ENCODE results near the gene TIFAB. TPM values are rescaled to one million over a fixed set of nuclear protein-coding genes. Genes with fewer than 3 reads are reported as not detected.

The TIFAB gene
- total RNA-seq, 1 experiment from 2014 or later: not detected

DNA sequence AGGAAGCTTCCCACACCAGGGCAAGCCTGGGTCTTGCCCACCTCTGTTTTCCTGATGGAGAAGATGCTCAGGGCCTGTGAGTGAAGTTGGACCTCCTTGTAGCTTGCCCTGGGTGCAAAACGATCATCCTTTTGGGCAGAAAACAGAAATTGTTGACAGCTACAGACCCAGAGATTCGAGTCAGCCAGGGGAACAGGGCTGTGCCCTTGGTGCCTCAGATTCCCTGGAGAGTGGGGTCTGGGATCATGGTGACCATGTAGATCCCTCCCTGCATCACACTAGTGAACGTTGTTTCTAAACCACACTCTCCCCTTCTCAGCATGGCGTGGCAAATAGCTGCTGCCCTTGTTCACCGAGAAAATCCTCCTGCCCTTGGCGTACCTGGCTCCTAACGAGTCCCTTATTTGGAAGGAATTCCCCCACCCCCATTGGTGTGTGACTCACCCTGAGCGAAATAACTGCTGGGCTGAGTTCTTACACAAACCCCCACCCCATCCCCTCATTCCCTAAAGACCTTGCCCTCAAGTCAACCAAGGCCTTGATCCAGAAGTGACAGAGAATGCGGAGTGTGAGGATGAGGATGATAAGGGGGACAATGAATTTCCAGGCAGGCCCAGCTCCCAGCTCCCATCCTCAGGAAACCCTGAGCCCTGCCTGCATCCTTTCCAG is 3.9 kb downstream of the TIFAB start:
- ChIA-PET CTCF (no interaction called here), POLR2A (ENCODE audit: unreplicated experiment) (interaction anchor here (0.5 kb wide), 1 partner anchor 111 kb away, joined by 4 read pairs; no protein-coding TSS in a partner anchor)
- Histone ChIP-seq H3K79me2 (ENCODE audit: low read length) (no peaks in the 10 kb centered on the region), H3K4me2 (ENCODE audit: low read length) (no peak overlapping the region), H3K27me3 (ENCODE audit: low read length) (no peaks in the 10 kb centered on the region), H4K20me1 (ENCODE audit: low read length) (no peaks in the 10 kb centered on the region), H3K36me3 (ENCODE audit: low read depth, low read length) (no peaks in the 10 kb centered on the region), H3K4me3 (ENCODE audit: low read length) (no peak overlapping the region), H3K27ac (ENCODE audit: low read length) (no peak overlapping the region), H3K4me1 (ENCODE audit: insufficient read depth, low read length) (no peaks in the 10 kb centered on the region), H2AFZ (ENCODE audit: low read length) (no peak overlapping the region), H3K9me3 (ENCODE audit: low read length) (no peaks in the 10 kb centered on the region), H3K9ac (ENCODE audit: low read length) (no peak overlapping the region), H3K9me2 (replicated peaks; ENCODE audit: low read length) (no peaks in the 10 kb centered on the region), H3F3A (ENCODE audit: low read length, unreplicated experiment) (no peaks in the 10 kb centered on the region)
- DNase-seq (no peak), ATAC-seq (no peak)
- TF ChIP-seq EZH2phosphoT487 (IDR thresholded peaks at IDR 0.05; ENCODE audit: borderline replicate concordance, low read length): no peak
- TF ChIP-seq, protein P1, sequence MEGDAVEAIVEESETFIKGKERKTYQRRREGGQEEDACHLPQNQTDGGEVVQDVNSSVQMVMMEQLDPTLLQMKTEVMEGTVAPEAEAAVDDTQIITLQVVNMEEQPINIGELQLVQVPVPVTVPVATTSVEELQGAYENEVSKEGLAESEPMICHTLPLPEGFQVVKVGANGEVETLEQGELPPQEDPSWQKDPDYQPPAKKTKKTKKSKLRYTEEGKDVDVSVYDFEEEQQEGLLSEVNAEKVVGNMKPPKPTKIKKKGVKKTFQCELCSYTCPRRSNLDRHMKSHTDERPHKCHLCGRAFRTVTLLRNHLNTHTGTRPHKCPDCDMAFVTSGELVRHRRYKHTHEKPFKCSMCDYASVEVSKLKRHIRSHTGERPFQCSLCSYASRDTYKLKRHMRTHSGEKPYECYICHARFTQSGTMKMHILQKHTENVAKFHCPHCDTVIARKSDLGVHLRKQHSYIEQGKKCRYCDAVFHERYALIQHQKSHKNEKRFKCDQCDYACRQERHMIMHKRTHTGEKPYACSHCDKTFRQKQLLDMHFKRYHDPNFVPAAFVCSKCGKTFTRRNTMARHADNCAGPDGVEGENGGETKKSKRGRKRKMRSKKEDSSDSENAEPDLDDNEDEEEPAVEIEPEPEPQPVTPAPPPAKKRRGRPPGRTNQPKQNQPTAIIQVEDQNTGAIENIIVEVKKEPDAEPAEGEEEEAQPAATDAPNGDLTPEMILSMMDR (conservative IDR thresholded peaks at IDR 0.05; ENCODE audit: low read depth, low read length): no peak
- no peak for TF ChIP-seq EZH2 (IDR thresholded peaks at IDR 0.05; ENCODE audit: low read length, unreplicated experiment)
- intact Hi-C loops (cut with micrococcal nuclease): no loop called here
- BruUV-seq (replicated peaks): no TSS peak

DNA sequence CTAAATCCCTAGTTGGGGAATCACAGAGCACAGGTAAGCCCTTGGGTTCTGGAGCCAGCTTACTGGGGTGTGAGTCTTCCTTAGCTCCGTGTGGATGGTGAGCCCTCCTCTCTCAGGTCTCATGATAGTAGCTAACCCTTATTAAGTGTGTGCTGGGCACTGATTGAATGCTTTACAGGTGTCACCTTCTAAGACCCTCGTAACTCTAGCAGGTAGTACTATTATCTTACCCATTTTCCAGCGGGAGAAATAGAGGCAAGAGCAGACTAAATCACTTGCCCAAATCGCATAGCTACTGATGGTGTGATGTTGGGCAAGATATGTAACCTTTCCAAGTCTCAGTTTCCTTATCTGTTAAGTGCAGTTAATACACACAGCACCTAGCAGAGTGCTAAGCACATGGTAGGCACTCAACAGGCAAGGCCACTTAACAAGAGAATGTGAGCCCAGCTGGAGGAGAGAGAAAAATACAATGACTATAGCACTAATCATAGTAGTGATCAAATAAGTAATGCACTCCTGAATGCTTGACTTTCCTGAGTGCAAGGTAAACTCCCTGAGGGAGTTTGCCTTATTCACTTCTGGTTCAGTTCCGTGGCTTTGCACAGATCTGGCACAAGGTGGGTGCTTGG is 4.7 kb downstream of the TIFAB start, which contains the start of gene DCANP1:
DCANP1 (minus strand) TSS at position 51 of the 632 bp plus-strand sequence. CDS start 240 bp downstream, outside the sequence.
- no peaks in the 10 kb centered on the region for H4K20me1 ChIP-seq (ENCODE audit: low read length)
- no peak within 1 kb of the TSS for H3K4me3 ChIP-seq (ENCODE audit: low read length)
- no peaks in the 10 kb centered on the region for H3F3A ChIP-seq (ENCODE audit: low read length, unreplicated experiment)
- no TSS peak for BruUV-seq (replicated peaks)
- H3K9me3 ChIP-seq (ENCODE audit: low read length): no peaks in the 10 kb centered on the region
- no peaks in the 10 kb centered on the region for H3K79me2 ChIP-seq (ENCODE audit: low read length)
- H3K4me1 ChIP-seq (ENCODE audit: insufficient read depth, low read length): no peaks in the 10 kb centered on the region
- no peaks in the 10 kb centered on the region for H3K36me3 ChIP-seq (ENCODE audit: low read depth, low read length)
- H2AFZ ChIP-seq (ENCODE audit: low read length): no peak within 1 kb of the TSS
- intact Hi-C loops (cut with micrococcal nuclease): no loop called here
- no peak for TF ChIP-seq EZH2 (IDR thresholded peaks at IDR 0.05; ENCODE audit: low read length, unreplicated experiment)
- no peak for TF ChIP-seq EZH2phosphoT487 (IDR thresholded peaks at IDR 0.05; ENCODE audit: borderline replicate concordance, low read length)
- TF ChIP-seq, protein P1 (conservative IDR thresholded peaks at IDR 0.05; ENCODE audit: low read depth, low read length): no peak
- no peak within 1 kb of the TSS for H3K4me2 ChIP-seq (ENCODE audit: low read length)
- no peaks in the 10 kb centered on the region for H3K9me2 ChIP-seq (replicated peaks; ENCODE audit: low read length)
- no peak for ATAC-seq
- peak; percentile 5 for DNase-seq
- no peak within 1 kb of the TSS for H3K27ac ChIP-seq (ENCODE audit: low read length)
- CTCF ChIA-PET: no interaction called here
- H3K27me3 ChIP-seq (ENCODE audit: low read length): no peaks in the 10 kb centered on the region
- POLR2A ChIA-PET (ENCODE audit: unreplicated experiment): no interaction called here
- no peak within 1 kb of the TSS for H3K9ac ChIP-seq (ENCODE audit: low read length)

DNA sequence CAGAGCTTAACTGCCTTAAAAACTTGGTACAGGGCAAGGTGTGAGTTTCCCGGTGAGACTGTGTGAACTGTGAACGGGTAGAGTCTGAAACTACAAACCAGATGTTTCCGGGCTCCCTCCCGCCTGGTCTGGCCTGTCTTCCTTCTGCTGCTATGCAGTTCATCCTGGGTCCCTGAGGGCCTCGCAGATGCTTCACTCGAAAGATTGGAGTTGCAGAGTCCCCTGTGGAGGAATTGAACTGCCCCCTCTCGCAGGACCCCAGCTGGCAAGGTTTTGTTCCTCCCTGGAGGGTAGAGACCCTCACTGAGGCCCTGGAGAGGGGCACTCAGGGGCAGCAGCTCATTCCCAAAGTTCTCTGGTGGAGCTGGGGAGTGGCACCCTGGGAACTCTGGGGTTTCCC is 5.5 kb downstream of the TIFAB start:
- TF ChIP-seq, protein P1 (conservative IDR thresholded peaks at IDR 0.05; ENCODE audit: low read depth, low read length): no peak
- H3K9me3 ChIP-seq (ENCODE audit: low read length): no peaks in the 10 kb centered on the region
- ChIA-PET CTCF (no interaction called here), POLR2A (ENCODE audit: unreplicated experiment) (no interaction called here)
- H3K9ac ChIP-seq (ENCODE audit: low read length): no peak overlapping the region
- no peaks in the 10 kb centered on the region for H3K9me2 ChIP-seq (replicated peaks; ENCODE audit: low read length)
- no TSS peak for BruUV-seq (replicated peaks)
- H2AFZ ChIP-seq (ENCODE audit: low read length): no peak overlapping the region
- H3K27me3 ChIP-seq (ENCODE audit: low read length): no peaks in the 10 kb centered on the region
- no peak overlapping the region for H3K4me3 ChIP-seq (ENCODE audit: low read length)
- no peak overlapping the region for H3K4me2 ChIP-seq (ENCODE audit: low read length)
- no peaks in the 10 kb centered on the region for H4K20me1 ChIP-seq (ENCODE audit: low read length)
- no peaks in the 10 kb centered on the region for H3F3A ChIP-seq (ENCODE audit: low read length, unreplicated experiment)
- no peaks in the 10 kb centered on the region for H3K4me1 ChIP-seq (ENCODE audit: insufficient read depth, low read length)
- no peaks in the 10 kb centered on the region for H3K79me2 ChIP-seq (ENCODE audit: low read length)
- intact Hi-C loops (cut with micrococcal nuclease): no loop called here
- H3K27ac ChIP-seq (ENCODE audit: low read length): no peak overlapping the region
- H3K36me3 ChIP-seq (ENCODE audit: low read depth, low read length): no peaks in the 10 kb centered on the region
- DNase-seq (no peak), ATAC-seq (no peak)
